ENCODE data around the gene FLYWCH2.

- TF ChIP-seq CTCF (IDR thresholded peaks at IDR 0.05; ENCODE audit: low read depth, low read length) (no peak), POLR2A (IDR thresholded peaks at IDR 0.05; ENCODE audit: extremely low read depth, insufficient read length) (no peak)
Observed at GRCh38 chr16:2910441-2910969, 27.5 kb downstream of the FLYWCH2 start.

Measured in NB4 (cell line).